ENCODE results near the gene ANTXR2.

The ANTXR2 gene

GRCh38 chr4:80071604-80072227, 1.3 kb downstream of the ANTXR2 start:
- Histone ChIP-seq H3K4me3 (replicated peaks; ENCODE audit: insufficient read depth, low read length) (peak overlapping the region; percentile 91), H3K27ac (replicated peaks) (peak overlapping the region; percentile 98), H3K27me3 (ENCODE audit: insufficient read depth, poor library complexity, severe bottlenecking) (no peaks in the 10 kb centered on the region)
- no peak for DNase-seq (ENCODE audit: low read depth in 1 of 2, low spot score in 1 of 2)
- TF ChIP-seq SPI1 (IDR thresholded peaks at IDR 0.05; ENCODE audit: borderline replicate concordance, low read depth) (peak; percentile 4; the same call in 1 of the 2 replicates), GABPA (IDR thresholded peaks at IDR 0.05; ENCODE audit: low read depth) (no peak)

GRCh38 chr4:80070880-80071603, 2.0 kb downstream of the ANTXR2 start:
- TF ChIP-seq POLR2AphosphoS5 (IDR thresholded peaks at IDR 0.05; ENCODE audit: low read depth) (no peak), GABPA (IDR thresholded peaks at IDR 0.05; ENCODE audit: low read depth) (no peak), CTCF (IDR thresholded peaks at IDR 0.05; ENCODE audit: insufficient read depth, low read length) (no peak), SPI1 (IDR thresholded peaks at IDR 0.05; ENCODE audit: borderline replicate concordance, low read depth) (no peak)
- TF ChIP-seq, protein P1, sequence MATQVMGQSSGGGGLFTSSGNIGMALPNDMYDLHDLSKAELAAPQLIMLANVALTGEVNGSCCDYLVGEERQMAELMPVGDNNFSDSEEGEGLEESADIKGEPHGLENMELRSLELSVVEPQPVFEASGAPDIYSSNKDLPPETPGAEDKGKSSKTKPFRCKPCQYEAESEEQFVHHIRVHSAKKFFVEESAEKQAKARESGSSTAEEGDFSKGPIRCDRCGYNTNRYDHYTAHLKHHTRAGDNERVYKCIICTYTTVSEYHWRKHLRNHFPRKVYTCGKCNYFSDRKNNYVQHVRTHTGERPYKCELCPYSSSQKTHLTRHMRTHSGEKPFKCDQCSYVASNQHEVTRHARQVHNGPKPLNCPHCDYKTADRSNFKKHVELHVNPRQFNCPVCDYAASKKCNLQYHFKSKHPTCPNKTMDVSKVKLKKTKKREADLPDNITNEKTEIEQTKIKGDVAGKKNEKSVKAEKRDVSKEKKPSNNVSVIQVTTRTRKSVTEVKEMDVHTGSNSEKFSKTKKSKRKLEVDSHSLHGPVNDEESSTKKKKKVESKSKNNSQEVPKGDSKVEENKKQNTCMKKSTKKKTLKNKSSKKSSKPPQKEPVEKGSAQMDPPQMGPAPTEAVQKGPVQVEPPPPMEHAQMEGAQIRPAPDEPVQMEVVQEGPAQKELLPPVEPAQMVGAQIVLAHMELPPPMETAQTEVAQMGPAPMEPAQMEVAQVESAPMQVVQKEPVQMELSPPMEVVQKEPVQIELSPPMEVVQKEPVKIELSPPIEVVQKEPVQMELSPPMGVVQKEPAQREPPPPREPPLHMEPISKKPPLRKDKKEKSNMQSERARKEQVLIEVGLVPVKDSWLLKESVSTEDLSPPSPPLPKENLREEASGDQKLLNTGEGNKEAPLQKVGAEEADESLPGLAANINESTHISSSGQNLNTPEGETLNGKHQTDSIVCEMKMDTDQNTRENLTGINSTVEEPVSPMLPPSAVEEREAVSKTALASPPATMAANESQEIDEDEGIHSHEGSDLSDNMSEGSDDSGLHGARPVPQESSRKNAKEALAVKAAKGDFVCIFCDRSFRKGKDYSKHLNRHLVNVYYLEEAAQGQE (IDR thresholded peaks at IDR 0.05; ENCODE audit: insufficient replicate concordance, low read depth): no peak
- no peak for DNase-seq (ENCODE audit: low read depth in 1 of 2, low spot score in 1 of 2)
- Histone ChIP-seq H3K27ac (replicated peaks) (peak overlapping the region; percentile 98), H3K27me3 (ENCODE audit: insufficient read depth, poor library complexity, severe bottlenecking) (no peaks in the 10 kb centered on the region), H3K4me3 (replicated peaks; ENCODE audit: insufficient read depth, low read length) (peak overlapping the region; percentile 91)

DNA sequence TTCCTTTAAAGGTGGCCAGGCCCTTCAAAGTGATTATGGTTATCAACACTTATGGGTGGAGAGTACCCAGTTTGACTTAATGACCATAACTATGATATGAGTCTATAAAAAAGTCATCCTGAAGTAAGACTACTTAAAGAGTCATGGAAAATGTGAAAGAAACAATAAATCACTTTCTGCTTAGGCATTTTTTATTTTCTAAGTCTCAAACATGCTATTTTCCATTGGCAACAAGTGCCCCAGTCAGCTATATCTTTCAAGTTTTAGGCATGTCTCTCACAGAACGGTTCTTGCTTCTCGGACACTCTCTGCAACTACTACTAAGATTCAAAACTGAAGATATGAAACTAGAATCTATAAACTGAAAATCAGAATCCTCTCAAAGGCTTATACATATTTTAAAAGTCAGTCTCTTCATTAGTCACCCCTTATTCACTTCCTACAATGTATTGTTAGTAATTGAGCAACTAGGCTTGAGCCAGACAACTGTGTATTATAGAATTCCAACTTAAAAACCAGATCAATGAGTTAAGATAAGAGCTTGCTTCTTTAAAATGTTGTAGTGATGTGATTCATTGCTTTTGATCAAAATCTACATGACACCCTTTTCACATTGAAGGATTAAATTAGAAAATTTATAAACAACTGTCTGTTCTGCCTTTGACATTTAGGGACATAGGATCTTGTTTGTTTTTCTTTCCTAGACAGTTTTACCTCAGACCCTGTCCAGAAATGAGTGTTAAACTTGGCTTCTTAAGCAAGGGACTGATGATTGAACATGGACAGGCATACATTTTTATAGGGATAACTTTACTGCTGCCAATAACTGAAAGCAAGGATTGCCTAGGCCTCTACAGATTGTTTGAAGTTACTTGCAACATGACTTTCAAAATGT, 2.9 kb downstream of the ANTXR2 start:
- TF ChIP-seq POLR2AphosphoS5 (IDR thresholded peaks at IDR 0.05; ENCODE audit: low read depth): no peak
- TF ChIP-seq, protein P1 (IDR thresholded peaks at IDR 0.05; ENCODE audit: insufficient replicate concordance, low read depth): no peak
- TF ChIP-seq GABPA (IDR thresholded peaks at IDR 0.05; ENCODE audit: low read depth): no peak
- no peak for TF ChIP-seq SPI1 (IDR thresholded peaks at IDR 0.05; ENCODE audit: borderline replicate concordance, low read depth)
- no peak for TF ChIP-seq CTCF (IDR thresholded peaks at IDR 0.05; ENCODE audit: insufficient read depth, low read length)
- H3K27me3 ChIP-seq (ENCODE audit: insufficient read depth, poor library complexity, severe bottlenecking): no peaks in the 10 kb centered on the region
- peak overlapping the region; percentile 91 for H3K4me3 ChIP-seq (replicated peaks; ENCODE audit: insufficient read depth, low read length)
- H3K27ac ChIP-seq (replicated peaks): peak overlapping the region; percentile 98; the same call in 1 of the 2 replicates
- DNase-seq (ENCODE audit: low read depth in 1 of 2, low spot score in 1 of 2): no peak
